CD14-positive monocyte (primary cell): ENCODE data around the gene ZNF423. TPM values are rescaled to one million over a fixed set of nuclear protein-coding genes. Genes with fewer than 3 reads are reported as not detected.

Experiments
- DNase-seq, 3 donors: peaks; one replicate each; pipeline ENCODE4 v3.0.0-alpha.2; 2011 to 2022
- H2AFZ ChIP-seq: 2 replicates; pipeline ENCODE4 v1.6.0; 2012; ENCODE audit warnings: mild to moderate bottlenecking, low read depth, low read length, inconsistent platforms; ENCODE audit not compliant: insufficient read depth, poor library complexity, severe bottlenecking
- H3K27ac ChIP-seq, 2 donors: 1 replicate in 1 of 2; 2 replicates in 1 of 2; pipeline ENCODE4 v1.5.1; 2012 to 2013; ENCODE audit warnings: low read length in 2 of 2, control low read depth in 1 of 2, inconsistent platforms in 1 of 2, low read depth in 1 of 2, mild to moderate bottlenecking in 1 of 2
- H3K27me3 ChIP-seq, 2 donors: one replicate each; pipeline versions ENCODE4 v1.6.0 to v1.6.1; 2011 to 2013; ENCODE audit warnings: low read length in 2 of 2; ENCODE audit not compliant: control insufficient read depth in 2 of 2, insufficient read depth in 2 of 2
- H3K36me3 ChIP-seq, 2 donors: replicated peaks in 1 of 2; 1 replicate in 1 of 2; 2 replicates in 1 of 2; pipeline versions ENCODE4 v1.5.1 to v1.6.1; 2012 to 2013; ENCODE audit warnings: low read length in 2 of 2, control low read depth in 1 of 2, inconsistent platforms in 1 of 2, mild to moderate bottlenecking in 1 of 2; ENCODE audit not compliant: insufficient read depth in 2 of 2, control insufficient read depth in 1 of 2
- H3K4me1 ChIP-seq, 2 donors: 1 replicate in 1 of 2; 2 replicates in 1 of 2; pipeline versions ENCODE4 v1.5.1 to v1.6.1; 2012 to 2013; ENCODE audit warnings: low read length in 2 of 2, control low read depth in 1 of 2, inconsistent platforms in 1 of 2, mild to moderate bottlenecking in 1 of 2, moderate library complexity in 1 of 2; ENCODE audit not compliant: insufficient read depth in 2 of 2, control insufficient read depth in 1 of 2
- H3K4me2 ChIP-seq: replicated peaks from 2 replicates; pipeline ENCODE3; 2012; ENCODE audit warnings: low read length, moderate library complexity, mild to moderate bottlenecking; ENCODE audit not compliant: poor library complexity, severe bottlenecking; ENCODE audit errors: extremely low read depth
- H3K4me3 ChIP-seq, 3 experiments: fragments of 200-600 bp in 1 of 3; sonication (generic) in 1 of 3; replicated peaks in 1 of 3; 1 replicate in 2 of 3; 2 replicates in 1 of 3; pipeline ENCODE4 v1.5.1; 2011 to 2013; ENCODE audit warnings: low read length in 3 of 3, mild to moderate bottlenecking in 3 of 3, control low read depth in 2 of 3, low read depth in 2 of 3, inconsistent platforms in 1 of 3, moderate library complexity in 1 of 3
- H3K79me2 ChIP-seq: 2 replicates; pipeline ENCODE4 v1.6.0; 2012; ENCODE audit warnings: mild to moderate bottlenecking, control low read depth, inconsistent platforms, low read length, moderate library complexity; ENCODE audit not compliant: insufficient read depth
- H3K9ac ChIP-seq: 2 replicates; pipeline ENCODE4 v1.6.0; 2017; ENCODE audit warnings: low read length, mild to moderate bottlenecking; ENCODE audit not compliant: insufficient read depth, poor library complexity, severe bottlenecking
- H3K9me3 ChIP-seq, 2 donors: replicated peaks in 1 of 2; 1 replicate in 1 of 2; 2 replicates in 1 of 2; pipeline versions ENCODE4 v1.5.1 to v1.6.1; 2012 to 2013; ENCODE audit warnings: low read length in 2 of 2, control low read depth in 1 of 2; ENCODE audit not compliant: control insufficient read depth in 1 of 2, insufficient read depth in 1 of 2
- H4K20me1 ChIP-seq: 2 replicates; pipeline ENCODE4 v1.6.0; 2012; ENCODE audit warnings: mild to moderate bottlenecking, low read length, control low read depth, moderate library complexity; ENCODE audit not compliant: insufficient read depth
- H3K27ac Mint-ChIP-seq, 7 donors: one replicate each; pipeline ENCODE4 v1.8.0; 2020; ENCODE audit warnings: mild to moderate bottlenecking in 7 of 7, mixed read lengths in 7 of 7, moderate library complexity in 6 of 7, inconsistent platforms in 2 of 7
- H3K27me3 Mint-ChIP-seq, 3 donors: one replicate each; pipeline ENCODE4 v1.8.0; 2021 to 2022; ENCODE audit warnings: low read depth in 3 of 3, mild to moderate bottlenecking in 3 of 3, mixed read lengths in 3 of 3, moderate library complexity in 3 of 3, inconsistent platforms in 1 of 3
- H3K36me3 Mint-ChIP-seq, 2 donors: one replicate each; pipeline ENCODE4 v1.8.0; 2020; ENCODE audit warnings: mixed read lengths in 2 of 2, inconsistent platforms in 1 of 2, mild to moderate bottlenecking in 1 of 2
- H3K4me1 Mint-ChIP-seq: one replicate; pipeline ENCODE4 v1.8.0; 2020; ENCODE audit warnings: mild to moderate bottlenecking, mixed read lengths
- H3K4me3 Mint-ChIP-seq, 2 donors: one replicate each; pipeline ENCODE4 v1.8.0; 2020; ENCODE audit warnings: mild to moderate bottlenecking in 2 of 2, mixed read lengths in 2 of 2, moderate library complexity in 1 of 2
- H3K9me3 Mint-ChIP-seq, 7 donors: one replicate each; pipeline ENCODE4 v1.8.0; 2020 to 2022; ENCODE audit warnings: mixed read lengths in 7 of 7, mild to moderate bottlenecking in 6 of 7, moderate library complexity in 6 of 7, inconsistent platforms in 2 of 7
- WGBS: methylation state at CpG from one replicate; pipeline ENCODE4 v1.1.5; 2013; ENCODE audit warnings: missing lambda C conversion rate; ENCODE audit not compliant: insufficient coverage; 5-methylcytosine and 5-hydroxymethylcytosine counted together
- intact Hi-C, 2 donors: fragments of 100-400 bp; cut with micrococcal nuclease; formaldehyde crosslinking; loops; one replicate each; pipeline versions ENCODE4 v1.15.0 to v1.15.1; 2023
- polyA plus RNA-seq, 3 donors: library from polyadenylated mRNA; depleted of rRNA in 1 of 3; unstranded in 2 of 3; stranded (reverse) in 1 of 3; fragments of 300-500 nt in 2 of 3; fragments of >200 nt in 1 of 3; fragmentation: Illumina TruSeq in 2 of 3; gene quantifications; 1 replicate in 2 of 3; 2 replicates in 1 of 3; pipeline ENCODE4 v1.2.3, GENCODE V29; 2012 to 2021
- TF ChIP-seq, protein P1 (sequence below): fragments of 200-600 bp; IDR thresholded peaks from one replicate; pipeline ENCODE4 v1.8.0; 2022; ENCODE audit warnings: antibody characterized with exemption, mild to moderate bottlenecking

Gene ZNF423
- polyA plus RNA-seq, 3 donors, result not detected

DNA sequence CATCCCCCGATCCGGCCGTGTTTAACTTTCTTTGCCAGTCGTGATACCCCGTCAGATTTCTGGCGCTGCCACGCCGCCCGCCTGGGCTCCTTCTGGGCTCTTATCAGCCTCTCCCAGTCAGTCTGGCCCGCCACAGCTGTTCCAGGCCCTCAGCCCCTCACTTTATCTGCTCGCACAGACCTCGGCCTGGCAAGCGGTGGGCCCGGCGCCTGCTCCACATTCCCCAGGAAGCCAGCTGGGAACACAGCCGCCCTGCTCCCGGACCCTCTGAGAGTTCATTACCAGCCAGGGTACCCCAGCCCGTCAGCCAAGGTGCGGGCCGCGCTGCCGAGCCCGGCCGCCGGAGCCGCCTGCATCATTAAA lies 157.5 kb downstream of the ZNF423 start:
- no peaks in the 10 kb centered on the region for H3K36me3 Mint-ChIP-seq
- Histone ChIP-seq H2AFZ (no peak overlapping the region), H3K4me2 (no peak overlapping the region), H3K27ac (no peak overlapping the region), H3K36me3 (no peaks in the 10 kb centered on the region), H3K4me3 (no peak overlapping the region), H3K79me2 (no peaks in the 10 kb centered on the region), H4K20me1 (no peaks in the 10 kb centered on the region), H3K27me3 (peaks cover 12 to 36% of the 10 kb centered on the region in 2 donors), H3K4me1 (no peaks in the 10 kb centered on the region), H3K9ac (no peak overlapping the region), H3K9me3 (no peaks in the 10 kb centered on the region)
- H3K27me3 Mint-ChIP-seq, result peaks cover 25 to 48% (median 45%) of the 10 kb centered on the region in 3 donors
- no peak overlapping the region for H3K27ac Mint-ChIP-seq
- TF ChIP-seq, protein P1, sequence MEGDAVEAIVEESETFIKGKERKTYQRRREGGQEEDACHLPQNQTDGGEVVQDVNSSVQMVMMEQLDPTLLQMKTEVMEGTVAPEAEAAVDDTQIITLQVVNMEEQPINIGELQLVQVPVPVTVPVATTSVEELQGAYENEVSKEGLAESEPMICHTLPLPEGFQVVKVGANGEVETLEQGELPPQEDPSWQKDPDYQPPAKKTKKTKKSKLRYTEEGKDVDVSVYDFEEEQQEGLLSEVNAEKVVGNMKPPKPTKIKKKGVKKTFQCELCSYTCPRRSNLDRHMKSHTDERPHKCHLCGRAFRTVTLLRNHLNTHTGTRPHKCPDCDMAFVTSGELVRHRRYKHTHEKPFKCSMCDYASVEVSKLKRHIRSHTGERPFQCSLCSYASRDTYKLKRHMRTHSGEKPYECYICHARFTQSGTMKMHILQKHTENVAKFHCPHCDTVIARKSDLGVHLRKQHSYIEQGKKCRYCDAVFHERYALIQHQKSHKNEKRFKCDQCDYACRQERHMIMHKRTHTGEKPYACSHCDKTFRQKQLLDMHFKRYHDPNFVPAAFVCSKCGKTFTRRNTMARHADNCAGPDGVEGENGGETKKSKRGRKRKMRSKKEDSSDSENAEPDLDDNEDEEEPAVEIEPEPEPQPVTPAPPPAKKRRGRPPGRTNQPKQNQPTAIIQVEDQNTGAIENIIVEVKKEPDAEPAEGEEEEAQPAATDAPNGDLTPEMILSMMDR, result no peak
- intact Hi-C loops, result no loop called here
- DNase-seq, result no peak
- no peaks in the 10 kb centered on the region for H3K9me3 Mint-ChIP-seq
- H3K4me1 Mint-ChIP-seq, result no peaks in the 10 kb centered on the region
- WGBS, result 24% methylated on average over 18 of the region's 26 CpGs
- H3K4me3 Mint-ChIP-seq, result peak overlapping the region in 1 of 2 donors; percentile 71

- Histone ChIP-seq H3K79me2 (no peaks in the 10 kb centered on the region), H4K20me1 (no peaks in the 10 kb centered on the region), H2AFZ (no peak overlapping the region), H3K9ac (no peak overlapping the region), H3K9me3 (no peaks in the 10 kb centered on the region), H3K36me3 (no peaks in the 10 kb centered on the region), H3K27me3 (peaks cover 12 to 36% of the 10 kb centered on the region in 2 donors), H3K4me1 (no peaks in the 10 kb centered on the region), H3K4me2 (no peak overlapping the region), H3K4me3 (no peak overlapping the region), H3K27ac (no peak overlapping the region)
- Mint-ChIP-seq H3K4me3 (no peak overlapping the region), H3K27me3 (peaks cover 25 to 48% (median 46%) of the 10 kb centered on the region in 3 donors), H3K4me1 (no peaks in the 10 kb centered on the region), H3K9me3 (no peaks in the 10 kb centered on the region), H3K27ac (peak overlapping the region in 1 of 7 donors; percentile 11), H3K36me3 (no peaks in the 10 kb centered on the region)
- TF ChIP-seq, protein P1, result no peak
- DNase-seq, result no peak
- WGBS, result 70% methylated on average over 18 of the region's 28 CpGs
- intact Hi-C loops, result no loop called here
Observed at GRCh38 chr16:49697631-49698452, 158.1 kb downstream of the ZNF423 start.
